OCI-LY7 (cell line): ENCODE results near the gene PLA2R1.

Experiments used
- CTCF ChIP-seq: fragments of 200-600 bp; sonication (generic); conservative IDR thresholded peaks from 2 replicates; pipeline ENCODE4 v1.5.1; 2014; ENCODE audit warnings: mild to moderate bottlenecking, antibody characterized with exemption, low read length, moderate library complexity, mixed read lengths
- EZH2phosphoT487 ChIP-seq: fragments of 200-600 bp; sonication (generic); IDR thresholded peaks from 2 replicates; pipeline ENCODE4 v1.6.1; 2018; ENCODE audit warnings: low read depth, borderline replicate concordance, mild to moderate bottlenecking, mixed run types, antibody characterized with exemption, low read length, moderate library complexity, mixed read lengths

- no peak for TF ChIP-seq CTCF
- TF ChIP-seq EZH2phosphoT487 = no peak
Observed at GRCh38 chr2:160075171-160075570, 12.8 kb upstream of the PLA2R1 start.
